Non-pigmented ciliary epithelial cell (primary cell): ENCODE data around the gene UPP1.
"Not testable (repeated sequence)": the region's sequence is repeated elsewhere in the genome, so short reads cannot be mapped to it uniquely, and the experiment has no call there.

Experiments
- DNase-seq: peaks from one replicate; pipeline ENCODE4 v3.0.0-alpha.2; 2010; ENCODE audit warnings: low read depth

Gene UPP1

DNA sequence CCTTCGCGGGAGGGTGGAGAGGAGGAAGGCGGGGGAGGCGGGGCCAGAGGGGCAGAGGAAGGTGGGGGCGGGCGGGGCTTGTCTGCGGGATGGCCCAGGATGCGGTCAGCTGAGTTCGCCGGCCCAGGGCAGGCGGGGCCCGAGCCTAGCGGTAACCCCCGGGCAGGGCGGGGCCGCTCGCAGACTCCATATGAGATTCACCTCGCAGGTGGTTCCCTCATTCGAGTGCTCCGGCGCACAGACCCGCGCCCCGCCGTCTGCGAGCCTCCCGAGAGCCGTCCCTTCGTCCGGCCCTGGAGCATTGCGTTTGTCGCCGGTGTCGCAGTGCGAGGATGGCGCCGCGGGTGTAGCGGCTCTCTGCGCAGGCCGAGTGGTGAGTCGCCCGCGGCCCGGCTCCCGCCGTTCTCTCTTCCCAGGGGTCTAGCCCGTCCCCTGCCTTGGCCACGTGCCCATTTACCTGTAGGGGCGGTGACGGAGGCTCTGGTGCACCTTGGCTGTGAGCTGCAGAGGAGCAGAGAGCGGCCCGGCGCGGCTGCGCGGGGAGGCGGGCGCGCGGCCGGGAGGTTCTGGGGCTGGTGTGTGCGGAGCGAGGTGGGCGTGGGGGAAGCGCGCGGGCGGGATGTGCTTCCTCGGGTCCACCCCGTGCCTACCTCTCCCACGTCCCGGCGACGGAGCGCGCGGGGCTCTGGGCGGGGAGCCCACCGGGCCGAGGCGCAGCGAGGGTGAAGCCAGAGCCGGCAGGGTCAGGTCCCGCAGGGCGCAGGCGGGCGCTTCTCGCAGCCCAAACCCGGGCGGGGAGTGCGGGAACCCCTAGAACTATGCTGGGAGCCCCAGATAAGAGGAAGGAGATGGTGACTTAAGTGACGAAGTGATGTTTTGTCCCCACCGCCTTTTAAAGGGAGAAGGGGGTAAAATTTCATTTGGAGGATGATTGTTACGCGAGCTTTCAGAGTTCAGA lies at the start of gene UPP1:
Gene UPP1 (plus strand): TSS at position 220 of the 958 bp plus-strand sequence. CDS start 5,519 bp downstream, outside the sequence.
- no peak for DNase-seq

DNA sequence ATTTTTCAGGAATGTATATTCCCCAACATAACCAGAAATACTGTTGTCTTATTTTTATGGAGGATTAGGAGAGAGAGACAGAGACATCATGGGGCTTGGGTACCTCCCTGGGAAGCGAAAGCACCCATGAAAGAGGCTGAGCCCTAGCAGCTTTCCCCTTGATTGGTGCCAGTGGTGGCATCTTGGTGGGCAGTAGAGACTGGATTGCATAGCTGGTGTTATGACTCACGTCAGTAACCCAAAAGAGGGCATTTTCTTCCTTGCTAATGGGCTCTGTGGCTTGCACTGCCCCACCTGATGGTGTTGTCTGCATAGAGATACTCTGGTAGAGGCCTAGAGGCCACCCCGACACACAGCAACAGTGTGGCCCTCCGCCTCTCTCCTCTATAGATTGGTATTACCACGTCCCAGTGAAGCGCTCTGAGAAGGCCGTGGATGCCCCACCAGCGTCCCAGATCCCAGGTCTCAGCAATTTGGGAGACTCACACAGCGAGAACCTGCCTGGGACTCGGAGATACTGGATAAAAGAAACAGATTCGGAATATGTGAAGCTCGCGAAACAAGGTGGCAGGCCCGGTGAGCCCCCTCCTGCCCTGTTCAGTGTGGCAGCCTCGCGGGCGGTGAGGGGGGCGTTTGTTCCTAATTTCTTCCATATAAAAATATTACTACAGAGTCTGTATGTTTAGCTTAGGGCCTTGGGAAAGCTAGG lies 48.0 kb upstream of the UPP1 start:
- DNase-seq = no peak

DNA sequence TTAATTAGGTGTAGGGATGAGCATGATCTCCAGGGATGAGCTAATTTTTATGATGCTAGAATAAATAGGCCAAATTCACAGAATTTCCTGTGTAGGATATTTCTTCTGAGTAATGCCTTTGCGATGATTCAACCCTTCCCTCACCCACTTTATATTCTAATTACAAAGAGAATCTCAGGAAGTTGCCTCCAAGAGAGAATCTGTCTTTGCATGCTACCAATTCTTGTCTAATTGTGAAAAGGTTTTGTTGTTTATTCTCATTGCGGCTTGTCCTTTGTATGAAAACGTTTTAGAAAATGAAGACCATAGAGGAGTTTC lies 47.5 kb upstream of the UPP1 start:
- DNase-seq = no peak

DNA sequence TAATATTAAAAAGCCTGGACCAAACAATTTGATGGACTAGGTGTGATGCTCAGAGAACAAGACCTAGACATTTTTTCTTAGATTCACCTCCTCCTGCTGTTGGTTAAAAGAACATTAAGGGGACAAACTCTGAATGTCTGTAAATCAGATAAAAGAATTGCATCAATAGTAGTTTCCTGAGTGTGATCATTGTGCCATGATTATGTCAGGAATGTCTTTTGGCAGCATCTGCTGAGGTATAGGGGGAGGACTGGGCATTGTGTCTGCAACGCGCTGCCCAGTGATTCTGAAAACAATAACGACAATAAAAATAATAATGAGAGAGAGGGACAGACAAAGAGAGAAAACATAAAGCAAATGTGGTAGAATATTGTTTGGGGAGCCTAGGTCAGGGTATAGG lies 46.8 kb upstream of the UPP1 start:
- no peak for DNase-seq

DNA sequence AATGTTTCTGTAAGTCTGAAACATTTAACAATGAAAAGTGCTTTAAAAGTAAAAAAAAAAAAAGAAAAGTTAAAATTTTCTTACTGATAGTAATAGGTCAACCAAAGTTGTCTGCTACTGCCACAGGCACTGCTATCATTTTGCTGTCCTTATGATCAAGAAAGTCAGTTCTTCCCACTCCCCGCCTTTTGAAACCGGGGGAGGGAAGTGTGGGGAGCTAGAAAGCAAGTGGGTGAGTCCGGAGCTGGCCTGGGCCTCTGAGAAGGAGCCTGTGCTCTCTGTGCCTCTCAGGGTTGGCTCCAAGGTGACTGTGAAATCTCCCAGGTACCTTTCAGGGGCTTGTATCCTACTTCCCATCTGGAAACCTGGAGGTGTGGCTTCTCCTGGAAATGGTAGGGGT lies 46.4 kb upstream of the UPP1 start:
- no peak for DNase-seq

DNA sequence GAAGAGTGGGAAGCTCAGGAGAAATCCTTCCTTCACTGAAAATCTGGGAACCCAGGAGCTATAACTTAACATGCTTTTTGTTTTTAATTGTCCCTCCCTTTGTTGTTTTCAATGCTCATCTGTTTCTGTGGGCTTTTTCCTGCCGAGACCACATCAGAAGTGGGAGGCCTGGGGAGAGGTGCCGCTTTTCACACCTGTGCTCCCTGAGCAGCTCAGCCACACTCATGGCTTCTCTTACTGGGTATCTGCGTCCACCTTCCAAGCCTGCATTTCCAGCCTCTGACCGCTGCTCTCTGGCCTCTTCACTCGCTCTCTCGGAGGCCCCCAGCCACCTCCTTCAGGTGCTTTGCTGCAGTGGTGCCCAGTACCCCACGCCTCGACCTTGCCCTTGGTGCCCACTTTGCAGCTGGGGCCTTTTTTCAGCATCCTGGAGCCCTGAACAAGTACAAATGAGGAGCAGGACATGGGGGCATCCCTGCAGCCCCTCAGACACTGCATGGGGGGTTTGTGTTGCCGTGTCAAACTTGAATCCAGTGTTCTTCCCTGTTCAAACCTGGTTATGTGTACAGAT lies 43.8 kb upstream of the UPP1 start:
- no peak for DNase-seq

DNA sequence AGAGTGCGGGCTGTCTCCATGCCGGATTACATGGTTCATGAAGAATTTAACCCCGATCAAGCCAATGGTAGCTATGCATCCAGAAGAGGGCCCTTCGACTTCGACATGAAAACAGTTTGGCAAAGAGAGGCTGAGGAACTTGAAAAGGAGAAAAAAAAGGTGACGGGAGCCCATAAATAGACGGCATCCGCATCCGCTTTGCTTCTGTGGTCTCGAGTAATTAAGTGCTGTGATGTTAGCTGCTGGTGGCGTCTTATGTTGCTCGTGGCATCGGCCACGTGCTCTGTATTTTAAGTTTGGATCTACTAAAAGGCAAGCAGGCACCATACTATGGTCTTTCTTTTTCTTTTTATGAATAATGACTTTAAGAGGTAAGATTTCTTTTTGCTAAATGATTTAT lies 42.6 kb upstream of the UPP1 start:
- DNase-seq = no peak

DNA sequence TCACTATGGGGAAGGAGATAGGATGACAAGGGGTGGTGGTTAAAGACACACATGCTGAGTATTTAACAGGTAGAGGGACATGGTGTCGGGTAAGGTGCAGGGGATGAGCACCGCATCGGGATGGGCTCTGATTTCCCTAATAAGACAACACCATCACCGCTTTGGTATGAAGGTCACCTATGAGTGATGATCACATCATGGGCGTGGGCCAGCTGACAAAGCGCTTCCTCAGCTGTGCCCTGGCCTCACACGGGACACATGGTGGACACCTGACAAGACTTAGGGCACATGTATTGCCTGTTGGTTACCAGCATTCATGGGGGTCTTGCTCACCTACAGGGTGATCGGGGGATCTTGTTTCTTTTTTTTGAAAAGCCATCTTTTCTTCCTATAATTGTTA lies 41.0 kb upstream of the UPP1 start:
- DNase-seq = no peak

DNA sequence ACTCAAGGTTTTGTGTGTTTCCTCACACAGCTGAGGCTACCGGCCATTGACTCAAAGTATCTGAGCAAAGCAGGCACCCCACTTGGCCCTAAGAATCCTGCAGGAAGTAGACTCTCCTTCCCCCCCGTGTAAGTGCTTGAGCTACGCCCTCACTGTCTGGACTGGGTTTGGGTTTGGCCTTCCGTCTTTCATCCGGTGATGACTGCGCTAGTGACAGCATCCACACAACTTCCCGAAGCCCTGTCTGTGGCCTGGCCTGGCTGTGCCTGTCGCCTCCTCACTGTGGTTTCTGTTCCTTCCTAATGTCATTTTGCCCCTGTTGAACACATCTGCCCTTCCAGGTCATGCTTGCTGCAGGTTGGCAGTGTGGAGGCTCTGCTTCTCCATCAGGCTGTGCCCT lies 39.2 kb upstream of the UPP1 start:
- no peak for DNase-seq

DNA sequence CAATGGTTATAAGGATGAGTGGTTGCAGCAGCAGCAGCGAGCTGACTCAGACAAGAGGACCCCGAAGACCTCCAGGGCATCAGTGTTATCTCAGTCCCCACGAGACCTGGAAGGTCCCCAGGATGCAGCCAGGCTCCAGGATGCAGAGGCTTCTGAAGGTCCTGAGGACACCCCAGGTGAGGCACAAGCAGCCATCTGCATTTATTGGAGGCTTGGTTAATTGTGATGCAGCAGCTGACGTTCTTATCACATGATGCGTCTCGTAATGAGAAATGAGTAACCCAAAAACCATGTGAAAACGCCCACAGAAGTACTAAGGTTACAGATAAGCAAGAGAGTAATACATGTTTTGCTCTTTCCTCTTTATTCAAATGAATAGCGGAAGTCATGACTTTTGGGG lies 36.3 kb upstream of the UPP1 start:
- DNase-seq = peak; percentile 56

DNA sequence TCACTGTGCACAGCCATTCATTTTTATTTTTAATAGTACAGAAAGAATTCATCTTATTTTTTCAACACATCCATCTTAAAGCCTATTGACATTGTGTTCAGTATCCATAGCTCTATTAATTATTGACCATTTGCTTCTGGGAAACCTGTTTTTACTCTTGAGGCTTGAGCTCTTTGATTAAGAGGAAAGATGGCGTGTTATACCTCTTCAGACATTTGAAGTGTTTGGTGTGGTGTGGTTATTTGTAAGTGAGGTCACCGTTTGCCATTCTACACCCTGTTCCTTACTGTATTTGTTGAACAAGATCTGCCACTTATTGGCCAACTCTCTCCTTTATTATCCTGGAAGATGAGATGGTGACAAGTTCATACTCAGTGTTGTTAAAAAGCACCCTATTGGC lies 35.3 kb upstream of the UPP1 start:
- DNase-seq = no peak

DNA sequence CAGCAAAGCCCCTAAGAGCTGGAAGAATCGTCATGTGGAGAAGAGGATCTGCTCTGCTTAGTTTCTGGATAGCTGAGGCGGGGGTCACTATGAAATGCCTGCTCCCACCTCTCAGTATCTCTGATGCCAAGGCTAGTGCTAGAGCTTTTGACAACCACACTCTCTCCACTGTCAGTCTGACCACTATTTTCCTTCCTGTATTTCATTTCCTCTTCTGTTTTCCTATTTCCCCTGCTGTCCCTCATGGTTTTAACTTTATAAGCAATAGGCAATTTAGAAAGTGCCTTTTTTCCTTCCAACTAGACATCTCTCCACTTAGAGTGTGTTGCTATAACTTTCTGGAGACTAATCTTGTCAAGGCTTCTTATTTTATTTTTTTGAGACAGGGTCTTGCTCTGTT lies 30.1 kb upstream of the UPP1 start:
- DNase-seq = no peak

DNA sequence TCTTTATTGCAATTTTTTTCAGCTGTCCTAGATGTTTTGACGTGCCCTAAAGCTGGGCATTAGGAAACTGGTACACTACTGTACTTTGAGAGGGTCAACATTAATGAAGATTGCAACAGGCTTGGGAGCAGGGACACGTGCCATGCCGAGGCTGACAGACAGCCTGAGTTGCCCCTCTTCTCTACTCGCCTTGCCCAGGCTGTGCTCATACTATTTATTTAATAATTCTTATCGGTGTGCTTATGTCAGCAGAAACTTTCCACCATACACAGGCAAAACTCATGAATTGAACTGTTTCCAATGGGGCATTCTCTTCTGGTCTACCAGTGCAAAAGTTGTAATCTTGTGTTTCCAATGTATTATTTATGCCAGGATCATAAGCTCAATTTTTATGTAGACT lies 29.4 kb upstream of the UPP1 start:
- no peak for DNase-seq

DNA sequence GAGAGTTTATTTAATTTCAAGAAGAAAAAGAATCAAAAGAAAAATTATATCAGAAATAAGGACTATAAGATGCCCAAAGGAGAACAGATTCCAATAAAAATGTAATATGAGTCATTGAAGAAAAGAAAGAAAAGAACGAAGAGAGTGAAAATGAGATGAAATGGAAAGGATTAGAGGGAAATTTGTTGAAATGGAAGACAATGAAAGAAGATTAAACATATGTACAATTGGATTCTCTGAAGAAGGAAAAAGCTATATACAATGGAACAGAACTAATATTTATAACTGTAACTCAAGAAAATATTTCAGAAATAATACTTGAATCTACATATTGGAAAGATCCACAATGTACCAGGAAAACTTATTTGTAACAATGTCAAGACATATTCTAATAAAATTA lies 25.1 kb upstream of the UPP1 start:
- DNase-seq = no peak

DNA sequence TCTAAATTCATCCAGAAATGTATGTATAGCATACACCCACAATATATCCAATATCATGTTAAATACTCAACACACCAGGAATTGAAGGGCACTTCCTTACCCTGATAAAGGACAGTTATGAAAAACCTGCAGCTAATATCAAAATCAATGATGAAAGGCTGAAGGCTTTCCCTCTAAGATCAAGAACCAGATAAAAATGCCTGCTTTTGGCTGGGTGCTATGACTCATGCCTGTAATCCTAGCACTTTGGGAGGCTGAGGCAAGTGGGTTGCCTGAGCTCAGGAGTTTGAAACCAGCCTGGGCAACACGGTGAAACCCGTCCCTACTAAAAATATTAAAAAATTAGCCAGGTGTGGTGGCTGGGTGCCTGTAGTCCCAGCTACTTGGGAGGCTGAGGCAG lies 21.6 kb upstream of the UPP1 start:
- DNase-seq = no peak

DNA sequence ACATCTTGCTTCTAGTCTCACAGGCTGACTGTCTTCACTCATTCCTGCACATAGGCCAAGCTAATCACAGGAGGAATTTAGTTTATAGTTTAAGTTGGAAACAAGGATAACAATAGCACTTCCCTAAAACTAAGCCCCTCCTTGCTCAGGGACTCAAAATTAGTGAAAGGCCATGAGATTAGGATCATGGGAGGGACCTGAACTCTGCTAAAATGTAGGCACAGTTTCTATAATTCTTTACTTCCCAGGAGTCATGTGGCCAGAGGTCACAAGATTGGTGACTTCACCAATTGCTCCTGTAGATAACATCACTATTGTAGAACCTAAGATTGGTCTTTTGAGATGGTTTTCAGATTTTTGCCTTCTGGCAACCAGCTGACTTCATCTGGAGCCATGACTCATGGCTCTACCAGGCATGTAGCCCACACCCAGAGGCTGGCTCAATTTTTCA lies 14.8 kb upstream of the UPP1 start:
- no peak for DNase-seq

DNA sequence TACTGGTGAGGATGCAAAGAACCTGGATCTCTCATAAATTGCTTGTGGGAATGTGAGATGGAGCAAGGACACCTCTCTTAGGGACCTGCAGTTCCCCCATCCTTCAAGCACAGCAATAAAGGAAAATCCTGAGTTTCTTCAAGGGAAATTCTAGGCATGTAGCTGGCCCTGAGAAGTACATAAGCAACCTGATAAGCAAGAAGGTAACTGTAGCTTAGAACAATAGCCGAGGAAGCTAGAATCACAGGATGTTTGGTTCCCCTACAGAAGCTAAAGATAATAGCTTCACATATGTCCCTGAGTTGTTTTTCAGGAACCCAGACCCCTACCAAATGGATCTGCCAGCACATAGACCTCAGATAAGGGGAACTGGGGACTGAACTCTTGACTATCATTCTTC lies 11.6 kb upstream of the UPP1 start:
- no peak for DNase-seq

DNA sequence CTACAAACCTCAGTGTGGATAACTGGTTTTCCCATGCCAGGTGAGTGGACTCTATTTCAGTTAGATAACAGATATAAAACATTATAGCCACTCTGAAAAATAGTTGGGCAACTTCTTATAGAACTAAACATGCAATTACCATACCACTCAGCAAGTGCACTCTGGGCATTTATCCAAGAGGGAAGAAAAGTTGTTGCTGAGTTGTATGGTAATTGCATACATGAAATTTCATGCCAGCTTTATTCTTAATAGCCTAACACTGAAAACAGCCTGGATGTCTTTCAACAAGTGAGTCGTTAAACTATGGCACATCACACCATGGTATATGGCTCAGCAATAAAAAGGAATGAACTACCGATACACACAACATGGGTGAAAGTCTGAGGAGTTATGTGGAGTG lies 10.6 kb upstream of the UPP1 start:
- no peak for DNase-seq

DNA sequence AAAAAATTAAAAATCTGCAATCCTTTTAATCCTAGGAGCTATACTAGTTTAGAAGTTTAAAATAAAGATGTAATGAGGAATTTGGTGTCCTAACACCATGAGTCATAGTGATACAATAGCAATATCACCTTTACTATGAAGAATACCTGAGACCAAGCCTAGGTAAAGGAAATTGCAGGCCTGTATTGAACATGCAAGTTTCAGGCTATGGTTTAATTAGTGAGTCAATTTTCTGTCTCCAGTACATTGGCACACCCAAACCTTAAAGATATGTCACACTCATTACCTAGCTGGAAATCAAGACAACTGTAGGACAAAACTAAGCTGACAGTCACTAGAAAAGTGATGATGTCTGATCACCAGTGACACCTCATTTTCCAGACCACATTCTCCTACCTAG lies 6.7 kb upstream of the UPP1 start:
- DNase-seq = not testable (repeated sequence)

DNA sequence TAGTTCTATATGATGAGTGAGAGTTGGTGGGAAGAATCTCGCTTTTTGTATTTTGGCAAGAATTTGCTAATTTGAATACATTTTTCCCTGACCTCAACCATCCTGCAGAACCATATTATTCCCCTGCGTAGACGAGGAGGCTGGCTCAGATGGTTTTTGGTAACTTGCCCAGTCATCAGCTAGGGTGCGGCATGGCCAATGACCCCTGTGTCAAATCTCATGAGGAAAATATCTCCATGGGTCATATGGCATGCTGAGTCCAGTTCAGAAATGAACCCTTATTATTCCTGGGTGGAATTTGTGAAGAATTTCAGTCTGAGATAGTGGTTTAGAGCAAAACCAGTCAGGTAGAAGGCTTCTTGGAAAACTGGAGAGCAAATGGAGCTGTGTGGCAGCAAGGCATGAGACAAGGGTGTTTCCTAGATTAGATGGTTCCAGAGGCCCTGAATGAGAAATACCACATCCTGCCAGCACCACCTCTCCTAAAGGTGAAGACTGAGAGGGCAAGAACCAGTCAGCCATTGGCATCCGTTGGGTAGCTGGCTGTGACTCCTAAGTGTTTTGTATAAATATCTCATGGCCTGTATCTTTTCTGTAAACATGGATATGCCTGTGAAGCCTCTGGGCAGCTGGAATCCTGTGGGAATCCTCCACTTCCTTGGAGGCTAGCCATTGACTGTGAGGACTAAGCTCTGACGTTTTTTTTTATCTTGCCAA lies 5.8 kb upstream of the UPP1 start:
- no peak for DNase-seq

DNA sequence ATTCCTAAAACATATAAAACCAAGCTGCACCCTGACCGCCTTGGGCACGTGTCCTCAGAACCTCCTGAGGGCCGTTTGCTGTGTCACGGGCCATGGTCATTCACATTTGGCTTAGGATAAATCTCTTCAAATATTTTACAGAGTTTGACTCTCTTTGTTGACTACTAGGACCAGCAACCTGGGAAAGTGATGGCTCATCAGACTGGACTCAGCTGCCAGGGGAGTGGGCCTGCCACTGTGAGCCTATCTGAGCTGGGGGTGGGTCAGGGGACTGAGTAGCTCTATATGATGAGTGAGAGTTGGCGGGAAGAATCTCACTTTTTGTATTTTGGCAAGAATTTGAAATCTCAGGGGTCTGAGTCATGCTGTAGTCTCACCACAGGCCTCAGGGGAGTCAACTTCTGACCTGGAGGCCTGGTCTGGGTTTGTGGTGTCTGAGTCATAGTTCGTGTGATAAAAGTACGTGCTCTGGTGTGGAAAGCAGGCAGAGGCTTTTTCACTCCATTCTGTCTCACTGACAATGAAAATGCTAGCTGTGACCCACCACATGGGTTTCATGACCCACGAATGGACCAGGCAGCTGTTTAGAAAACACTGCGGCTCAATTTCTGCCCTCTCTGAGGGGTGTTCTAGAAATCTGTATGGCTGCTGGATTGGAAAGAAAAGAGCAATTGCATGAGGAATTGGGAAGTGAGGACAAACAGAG lies 4.2 kb upstream of the UPP1 start:
- peak; percentile 96 for DNase-seq

DNA sequence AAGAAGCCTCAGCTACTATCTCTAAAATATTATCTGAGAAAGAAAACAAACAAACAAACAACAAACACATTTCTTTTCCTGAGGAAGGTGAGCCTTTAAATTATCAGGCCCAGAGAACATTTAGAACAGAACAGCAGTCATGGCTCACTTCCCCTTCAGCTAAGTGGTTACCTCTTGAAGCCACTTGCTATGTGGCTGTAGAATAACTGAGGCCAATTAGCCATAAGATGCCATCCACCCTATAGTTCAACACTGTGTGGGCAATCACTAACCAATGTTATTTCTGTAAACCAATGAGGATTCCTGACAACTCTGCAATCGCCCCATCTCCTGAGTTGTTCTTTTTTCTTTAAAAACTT lies 3.7 kb upstream of the UPP1 start:
- no peak for DNase-seq
